ENCODE results near the gene TUBB4B.

TUBB4B gene

GRCh38 chr9:137227853-137228505, 13.1 kb upstream of the TUBB4B start:
- no peak overlapping the region for H3K9ac ChIP-seq (ENCODE audit: low read depth, low read length)
- H3K27ac ChIP-seq (ENCODE audit: low read depth, low read length) = no peak overlapping the region
- no peaks in the 10 kb centered on the region for H3K9me3 ChIP-seq (ENCODE audit: insufficient read depth, low read depth, low read length)
- peaks cover 2% of the 10 kb centered on the region for H3K27me3 ChIP-seq (ENCODE audit: insufficient read depth, low read length)
- no peaks in the 10 kb centered on the region for H3K36me3 ChIP-seq (ENCODE audit: insufficient read depth, low read length)
- 71% methylated on average over 17 of the region's 18 CpGs for whole genome bisulfite sequencing
- H3K4me3 ChIP-seq (ENCODE audit: low read length) = no peak overlapping the region
- H3K4me1 ChIP-seq (ENCODE audit: insufficient read depth, low read length) = no peaks in the 10 kb centered on the region; the same call in 1 of the 2 replicates

DNA sequence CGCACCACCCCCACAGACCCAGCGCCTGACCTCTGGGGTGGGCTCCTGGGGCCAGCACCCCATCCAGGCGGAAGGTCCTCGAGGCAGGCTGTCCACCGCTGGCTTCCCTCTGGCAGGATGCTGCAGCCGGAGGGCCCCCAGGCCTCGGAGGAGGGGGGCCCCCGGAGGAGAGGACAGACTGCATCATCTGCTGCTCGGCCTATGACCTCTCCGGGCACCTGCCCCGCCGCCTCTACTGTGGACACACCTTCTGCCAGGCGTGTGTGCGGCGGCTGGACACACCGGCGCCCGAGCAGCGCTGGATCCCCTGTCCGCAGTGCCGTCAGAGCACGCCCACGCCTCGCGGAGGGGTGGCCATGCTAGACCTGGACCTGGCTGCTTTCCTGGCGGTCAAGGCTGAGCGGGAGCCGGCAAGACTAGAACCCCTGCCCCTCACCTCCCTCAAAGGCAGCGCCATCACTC, 12.6 kb upstream of the TUBB4B start:
- Histone ChIP-seq H3K27me3 (ENCODE audit: insufficient read depth, low read length) (no peaks in the 10 kb centered on the region), H3K9ac (ENCODE audit: low read depth, low read length) (no peak overlapping the region), H3K4me3 (ENCODE audit: low read length) (no peak overlapping the region), H3K27ac (ENCODE audit: low read depth, low read length) (no peak overlapping the region), H3K36me3 (ENCODE audit: insufficient read depth, low read length) (no peaks in the 10 kb centered on the region), H3K4me1 (ENCODE audit: insufficient read depth, low read length) (no peaks in the 10 kb centered on the region; the same call in 1 of the 2 replicates), H3K9me3 (ENCODE audit: insufficient read depth, low read depth, low read length) (no peaks in the 10 kb centered on the region)
- WGBS = 93% methylated on average over 29 of the region's 29 CpGs

GRCh38 chr9:137228968-137229896, 11.9 kb upstream of the TUBB4B start:
- 91% methylated on average over 27 of the region's 27 CpGs for WGBS
- H3K36me3 ChIP-seq (ENCODE audit: insufficient read depth, low read length) = no peaks in the 10 kb centered on the region
- no peaks in the 10 kb centered on the region for H3K4me1 ChIP-seq (ENCODE audit: insufficient read depth, low read length)
- no peak overlapping the region for H3K27ac ChIP-seq (ENCODE audit: low read depth, low read length)
- no peak overlapping the region for H3K9ac ChIP-seq (ENCODE audit: low read depth, low read length)
- no peaks in the 10 kb centered on the region for H3K9me3 ChIP-seq (ENCODE audit: insufficient read depth, low read depth, low read length)
- H3K4me3 ChIP-seq (ENCODE audit: low read length) = no peak overlapping the region
- no peaks in the 10 kb centered on the region for H3K27me3 ChIP-seq (ENCODE audit: insufficient read depth, low read length)

DNA sequence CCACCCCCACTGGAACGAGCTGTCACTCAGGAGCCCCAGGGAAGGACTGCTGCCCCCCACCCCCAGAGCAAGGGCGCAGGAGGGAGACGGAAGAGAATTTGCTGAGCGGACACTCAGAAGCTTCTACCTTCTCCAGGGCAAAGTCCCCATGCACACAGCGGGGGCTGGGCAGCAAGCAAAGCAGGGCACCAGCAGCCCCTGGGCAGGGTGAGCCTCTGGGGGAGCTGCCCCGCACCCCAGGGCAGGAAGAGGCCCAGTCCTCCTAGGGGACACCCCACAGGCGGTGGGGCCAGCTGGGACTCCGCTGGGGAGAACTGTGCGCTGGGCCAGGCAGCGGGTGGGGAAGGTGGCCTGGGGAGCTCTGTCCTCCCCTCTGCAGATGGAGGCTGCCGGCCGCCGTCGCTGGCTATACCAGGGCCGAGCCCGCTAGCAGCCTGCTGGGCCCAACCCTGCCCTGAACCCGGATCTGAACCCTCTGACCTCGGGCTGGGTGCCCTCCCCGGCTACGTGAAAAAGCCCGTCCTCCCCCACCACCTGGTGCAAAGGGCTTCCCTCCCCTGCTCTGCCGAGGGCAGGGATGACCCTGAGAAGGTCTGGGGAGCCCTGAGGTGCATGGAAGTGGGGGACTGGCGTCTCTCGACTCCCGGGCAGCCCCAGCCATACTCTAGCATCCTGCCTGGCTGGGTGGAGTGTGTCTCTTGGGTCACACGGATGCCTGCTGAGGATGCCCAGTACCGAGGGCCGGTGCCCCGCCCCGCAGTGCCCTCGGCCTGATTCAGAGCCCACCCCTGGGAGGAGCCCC, 11.0 kb upstream of the TUBB4B start:
- H3K27ac ChIP-seq (ENCODE audit: low read depth, low read length) = no peak overlapping the region
- 85% methylated on average over 31 of the region's 31 CpGs for WGBS
- no peaks in the 10 kb centered on the region for H3K36me3 ChIP-seq (ENCODE audit: insufficient read depth, low read length)
- no peaks in the 10 kb centered on the region for H3K4me1 ChIP-seq (ENCODE audit: insufficient read depth, low read length)
- no peak overlapping the region for H3K4me3 ChIP-seq (ENCODE audit: low read length)
- H3K9me3 ChIP-seq (ENCODE audit: insufficient read depth, low read depth, low read length) = no peaks in the 10 kb centered on the region
- H3K9ac ChIP-seq (ENCODE audit: low read depth, low read length) = no peak overlapping the region
- H3K27me3 ChIP-seq (ENCODE audit: insufficient read depth, low read length) = no peaks in the 10 kb centered on the region

DNA sequence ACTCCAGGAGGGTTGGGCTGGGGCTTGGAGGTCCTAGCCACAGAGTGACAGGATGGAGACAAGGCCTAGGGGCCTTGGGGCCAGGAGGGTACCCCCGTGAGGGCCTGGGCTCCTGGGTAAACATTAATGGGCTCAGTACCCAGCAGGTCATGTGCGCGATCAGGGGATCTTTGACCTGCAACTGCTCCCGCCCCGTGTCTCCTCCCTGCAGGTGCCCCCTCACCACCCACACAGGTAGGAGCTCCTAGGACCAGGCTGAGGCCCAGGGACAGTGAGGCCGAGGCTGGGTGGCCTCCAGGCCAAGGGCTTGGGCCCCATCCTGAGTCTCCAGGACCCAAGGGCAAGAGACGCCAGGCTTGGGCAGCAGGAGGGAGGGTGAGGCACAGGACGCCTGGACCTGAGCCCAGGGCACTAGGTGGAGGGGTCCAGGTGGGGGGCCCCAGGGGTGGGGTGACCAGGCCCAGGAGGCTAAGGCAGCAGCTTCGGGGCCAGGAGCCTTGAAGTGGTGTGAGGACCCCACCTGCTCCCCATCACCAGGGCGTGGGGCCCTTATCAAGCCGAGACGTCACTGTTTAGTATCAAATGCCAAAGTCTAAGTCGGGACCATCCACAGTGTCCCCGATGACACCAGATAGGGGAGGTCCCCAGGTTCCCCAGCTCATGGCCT, 10.2 kb upstream of the TUBB4B start, which contains the start of gene SLC34A3:
SLC34A3 (plus strand) TSS at position 197 of the 667 bp plus-strand sequence. CDS start 802 bp downstream, outside the sequence.
- Histone ChIP-seq H3K27me3 (ENCODE audit: insufficient read depth, low read length) (no peaks in the 10 kb centered on the region), H3K4me1 (ENCODE audit: insufficient read depth, low read length) (no peaks in the 10 kb centered on the region), H3K9ac (ENCODE audit: low read depth, low read length) (no peak within 1 kb of the TSS), H3K36me3 (ENCODE audit: insufficient read depth, low read length) (no peaks in the 10 kb centered on the region), H3K27ac (ENCODE audit: low read depth, low read length) (no peak within 1 kb of the TSS), H3K9me3 (ENCODE audit: insufficient read depth, low read depth, low read length) (no peaks in the 10 kb centered on the region), H3K4me3 (ENCODE audit: low read length) (no peak within 1 kb of the TSS)
- 89% methylated on average over 14 of the region's 14 CpGs for WGBS

DNA sequence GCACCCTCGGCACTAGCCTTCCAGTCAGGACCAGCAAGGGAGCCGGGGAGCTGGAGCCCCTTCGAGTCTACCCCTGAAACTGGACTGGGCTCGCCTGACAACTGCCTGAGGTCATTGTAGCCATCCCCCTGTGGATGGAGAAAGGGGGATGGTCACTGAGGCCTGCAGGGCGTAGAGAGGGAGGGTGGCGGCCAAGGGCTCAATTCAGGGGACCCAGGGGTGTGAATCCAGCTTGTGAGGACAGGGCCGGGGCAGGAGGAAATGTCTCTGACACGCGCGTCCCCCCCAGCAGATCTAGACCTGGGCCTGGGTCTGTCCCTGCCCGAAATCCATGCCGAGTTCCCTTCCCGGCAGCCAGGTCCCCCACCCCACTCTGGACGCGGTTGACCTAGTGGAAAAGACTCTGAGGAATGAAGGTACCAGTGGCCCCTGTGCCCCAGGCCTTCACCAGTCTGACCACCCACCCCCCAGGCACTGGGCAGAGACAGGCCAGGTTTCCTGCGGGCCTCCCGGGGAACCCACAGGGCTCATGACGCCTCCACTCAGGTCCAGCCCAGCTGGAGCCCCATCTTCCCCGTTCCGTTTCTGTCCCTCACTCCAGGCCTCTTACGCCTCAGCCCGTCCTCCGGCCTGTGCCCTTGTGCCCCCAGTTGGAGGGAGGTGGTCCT, 9.6 kb upstream of the TUBB4B start:
- H3K27me3 ChIP-seq (ENCODE audit: insufficient read depth, low read length) = no peaks in the 10 kb centered on the region
- no peak overlapping the region for H3K4me3 ChIP-seq (ENCODE audit: low read length)
- no peaks in the 10 kb centered on the region for H3K4me1 ChIP-seq (ENCODE audit: insufficient read depth, low read length)
- no peaks in the 10 kb centered on the region for H3K9me3 ChIP-seq (ENCODE audit: insufficient read depth, low read depth, low read length)
- no peak overlapping the region for H3K27ac ChIP-seq (ENCODE audit: low read depth, low read length)
- H3K36me3 ChIP-seq (ENCODE audit: insufficient read depth, low read length) = no peaks in the 10 kb centered on the region
- 93% methylated on average over 23 of the region's 23 CpGs for WGBS
- H3K9ac ChIP-seq (ENCODE audit: low read depth, low read length) = no peak overlapping the region

DNA sequence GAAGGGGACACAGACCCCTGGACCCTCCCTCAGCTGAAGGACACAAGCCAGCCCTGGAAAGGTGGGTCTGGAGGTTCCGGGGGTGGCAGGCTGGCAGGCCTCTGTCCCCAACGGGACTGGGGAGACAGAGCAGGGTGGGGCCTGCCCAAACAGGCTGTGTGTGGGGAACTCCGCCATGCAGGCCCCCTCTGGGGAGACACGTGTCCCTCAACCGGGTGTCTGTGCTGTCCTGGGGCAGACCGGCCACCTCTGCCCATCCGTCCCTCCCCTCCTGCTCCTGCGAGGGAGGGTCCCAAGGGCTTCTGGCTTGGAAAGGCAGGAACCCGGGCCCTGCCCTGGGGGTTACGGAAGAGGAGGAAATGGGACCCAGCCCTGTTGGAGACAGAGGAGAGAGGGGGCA, 9.0 kb upstream of the TUBB4B start:
- no peaks in the 10 kb centered on the region for H3K9me3 ChIP-seq (ENCODE audit: insufficient read depth, low read depth, low read length)
- no peaks in the 10 kb centered on the region for H3K36me3 ChIP-seq (ENCODE audit: insufficient read depth, low read length)
- 91% methylated on average over 10 of the region's 10 CpGs for WGBS
- no peak overlapping the region for H3K27ac ChIP-seq (ENCODE audit: low read depth, low read length)
- H3K27me3 ChIP-seq (ENCODE audit: insufficient read depth, low read length) = no peaks in the 10 kb centered on the region
- no peak overlapping the region for H3K9ac ChIP-seq (ENCODE audit: low read depth, low read length)
- no peak overlapping the region for H3K4me3 ChIP-seq (ENCODE audit: low read length)
- H3K4me1 ChIP-seq (ENCODE audit: insufficient read depth, low read length) = peaks cover 5% of the 10 kb centered on the region

- no peak overlapping the region for H3K9ac ChIP-seq (ENCODE audit: low read depth, low read length)
- H3K36me3 ChIP-seq (ENCODE audit: insufficient read depth, low read length) = no peaks in the 10 kb centered on the region
- H3K9me3 ChIP-seq (ENCODE audit: insufficient read depth, low read depth, low read length) = no peaks in the 10 kb centered on the region
- H3K4me3 ChIP-seq (ENCODE audit: low read length) = no peak overlapping the region
- WGBS = 92% methylated on average over 24 of the region's 24 CpGs
- H3K4me1 ChIP-seq (ENCODE audit: insufficient read depth, low read length) = peaks cover 6% of the 10 kb centered on the region
- no peaks in the 10 kb centered on the region for H3K27me3 ChIP-seq (ENCODE audit: insufficient read depth, low read length)
- no peak overlapping the region for H3K27ac ChIP-seq (ENCODE audit: low read depth, low read length)
Observed at GRCh38 chr9:137232510-137232909, 8.6 kb upstream of the TUBB4B start.

DNA sequence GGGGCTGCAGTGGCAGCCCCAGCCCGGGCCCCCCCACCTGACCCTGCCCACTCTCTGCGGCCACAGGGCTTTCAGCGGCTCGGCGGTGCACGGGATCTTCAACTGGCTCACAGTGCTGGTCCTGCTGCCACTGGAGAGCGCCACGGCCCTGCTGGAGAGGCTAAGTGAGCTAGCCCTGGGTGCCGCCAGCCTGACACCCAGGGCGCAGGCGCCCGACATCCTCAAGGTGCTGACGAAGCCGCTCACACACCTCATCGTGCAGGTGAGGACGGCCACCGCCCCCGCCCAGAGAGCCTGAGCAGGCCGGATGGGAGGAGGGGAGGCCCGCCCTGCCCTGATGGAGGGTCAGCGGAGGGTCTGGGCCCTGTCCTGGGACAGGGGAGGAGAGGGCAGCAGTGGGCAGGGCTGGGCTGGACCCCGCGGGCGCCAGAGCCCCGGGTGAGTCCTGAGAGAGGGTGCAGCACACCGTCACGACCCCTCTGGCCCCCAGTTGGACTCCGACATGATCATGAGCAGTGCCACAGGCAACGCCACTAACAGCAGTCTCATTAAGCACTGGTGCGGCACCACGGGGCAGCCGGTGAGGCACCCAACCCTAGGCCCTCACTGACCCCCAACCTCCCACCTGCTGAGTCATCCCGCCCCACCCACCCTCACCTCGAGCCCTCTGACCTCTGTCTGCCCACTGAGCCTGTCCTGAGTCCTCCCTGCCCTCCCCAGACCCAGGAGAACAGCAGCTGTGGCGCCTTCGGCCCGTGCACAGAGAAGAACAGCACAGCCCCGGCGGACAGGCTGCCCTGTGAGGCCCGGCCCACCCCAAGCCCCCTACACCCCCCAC, 7.7 kb upstream of the TUBB4B start:
- H3K9me3 ChIP-seq (ENCODE audit: insufficient read depth, low read depth, low read length) = no peaks in the 10 kb centered on the region
- no peak overlapping the region for H3K4me3 ChIP-seq (ENCODE audit: low read length)
- no peaks in the 10 kb centered on the region for H3K27me3 ChIP-seq (ENCODE audit: insufficient read depth, low read length)
- WGBS = 89% methylated on average over 40 of the region's 40 CpGs
- H3K36me3 ChIP-seq (ENCODE audit: insufficient read depth, low read length) = no peaks in the 10 kb centered on the region
- H3K9ac ChIP-seq (ENCODE audit: low read depth, low read length) = no peak overlapping the region; the same call in 1 of the 2 replicates
- H3K27ac ChIP-seq (ENCODE audit: low read depth, low read length) = no peak overlapping the region
- H3K4me1 ChIP-seq (ENCODE audit: insufficient read depth, low read length) = peaks cover 6% of the 10 kb centered on the region

Measured in HUES64 (cell line).